ENCODE measurements around the gene H3-3A.

The H3-3A gene

GRCh38 chr1:226062558-226063223 is at the start of gene H3-3A:
Gene H3-3A (plus strand): TSS chr1:226062716. CDS start chr1:226064352, 1,636 bp downstream.
- peak; percentile 92 to 95 for DNase-seq (ENCODE audit: extremely low read depth in 1 of 2, low read depth in 1 of 2)

- no peak for DNase-seq (ENCODE audit: extremely low read depth in 1 of 2, low read depth in 1 of 2)
Observed at GRCh38 chr1:226017070-226017469, 45.4 kb upstream of the H3-3A start.

- no peak for DNase-seq (ENCODE audit: extremely low read depth in 1 of 2, low read depth in 1 of 2)
Observed at GRCh38 chr1:226019572-226019971, 42.9 kb upstream of the H3-3A start.

GRCh38 chr1:226021401-226021800 is 41.1 kb upstream of the H3-3A start:
- DNase-seq (ENCODE audit: extremely low read depth in 1 of 2, low read depth in 1 of 2), result no peak

- no peak for DNase-seq (ENCODE audit: extremely low read depth in 1 of 2, low read depth in 1 of 2)
Observed at GRCh38 chr1:226021801-226022200, 40.7 kb upstream of the H3-3A start.

GRCh38 chr1:226023735-226024134 is 38.8 kb upstream of the H3-3A start:
- DNase-seq (ENCODE audit: extremely low read depth in 1 of 2, low read depth in 1 of 2), result no peak

GRCh38 chr1:226026833-226027232 is 35.7 kb upstream of the H3-3A start:
- no peak for DNase-seq (ENCODE audit: extremely low read depth in 1 of 2, low read depth in 1 of 2)

GRCh38 chr1:226027538-226028217 is 34.8 kb upstream of the H3-3A start:
- DNase-seq (ENCODE audit: extremely low read depth in 1 of 2, low read depth in 1 of 2), result no peak

- no peak for DNase-seq (ENCODE audit: extremely low read depth in 1 of 2, low read depth in 1 of 2)
Observed at GRCh38 chr1:226029093-226029496, 33.4 kb upstream of the H3-3A start.

- no peak for DNase-seq (ENCODE audit: extremely low read depth in 1 of 2, low read depth in 1 of 2)
Observed at GRCh38 chr1:226029568-226030225, 32.8 kb upstream of the H3-3A start.

GRCh38 chr1:226033582-226033981 is 28.9 kb upstream of the H3-3A start:
- no peak for DNase-seq (ENCODE audit: extremely low read depth in 1 of 2, low read depth in 1 of 2)

- DNase-seq (ENCODE audit: extremely low read depth in 1 of 2, low read depth in 1 of 2), result no peak
Observed at GRCh38 chr1:226033991-226034390, 28.5 kb upstream of the H3-3A start.

- DNase-seq (ENCODE audit: extremely low read depth in 1 of 2, low read depth in 1 of 2), result no peak
Observed at GRCh38 chr1:226034482-226034881, 28.0 kb upstream of the H3-3A start.

- no peak for DNase-seq (ENCODE audit: extremely low read depth in 1 of 2, low read depth in 1 of 2)
Observed at GRCh38 chr1:226035915-226036314, 26.6 kb upstream of the H3-3A start.

- DNase-seq (ENCODE audit: extremely low read depth in 1 of 2, low read depth in 1 of 2), result no peak
Observed at GRCh38 chr1:226038661-226039060, 23.9 kb upstream of the H3-3A start.

GRCh38 chr1:226041419-226041818 is 21.1 kb upstream of the H3-3A start:
- no peak for DNase-seq (ENCODE audit: extremely low read depth in 1 of 2, low read depth in 1 of 2)

- DNase-seq (ENCODE audit: extremely low read depth in 1 of 2, low read depth in 1 of 2), result no peak
Observed at GRCh38 chr1:226044514-226045101, 17.9 kb upstream of the H3-3A start.

GRCh38 chr1:226046240-226046639 is 16.3 kb upstream of the H3-3A start:
- no peak for DNase-seq (ENCODE audit: extremely low read depth in 1 of 2, low read depth in 1 of 2)

- DNase-seq (ENCODE audit: extremely low read depth in 1 of 2, low read depth in 1 of 2), result no peak
Observed at GRCh38 chr1:226047495-226047894, 15.0 kb upstream of the H3-3A start.

- DNase-seq (ENCODE audit: extremely low read depth in 1 of 2, low read depth in 1 of 2), result no peak
Observed at GRCh38 chr1:226048886-226049285, 13.6 kb upstream of the H3-3A start.

GRCh38 chr1:226050133-226050532 is 12.4 kb upstream of the H3-3A start:
- no peak for DNase-seq (ENCODE audit: extremely low read depth in 1 of 2, low read depth in 1 of 2)

- no peak for DNase-seq (ENCODE audit: extremely low read depth in 1 of 2, low read depth in 1 of 2)
Observed at GRCh38 chr1:226051365-226051764, 11.2 kb upstream of the H3-3A start.
